Measurements from ENCODE around the gene WDR20. TPM values are rescaled to one million over a fixed set of nuclear protein-coding genes. Genes with fewer than 3 reads are reported as not detected.

The WDR20 gene
- total RNA-seq, 4 donors from 2014 or later, result 21.3 to 31.3 (median 24.6) TPM

DNA sequence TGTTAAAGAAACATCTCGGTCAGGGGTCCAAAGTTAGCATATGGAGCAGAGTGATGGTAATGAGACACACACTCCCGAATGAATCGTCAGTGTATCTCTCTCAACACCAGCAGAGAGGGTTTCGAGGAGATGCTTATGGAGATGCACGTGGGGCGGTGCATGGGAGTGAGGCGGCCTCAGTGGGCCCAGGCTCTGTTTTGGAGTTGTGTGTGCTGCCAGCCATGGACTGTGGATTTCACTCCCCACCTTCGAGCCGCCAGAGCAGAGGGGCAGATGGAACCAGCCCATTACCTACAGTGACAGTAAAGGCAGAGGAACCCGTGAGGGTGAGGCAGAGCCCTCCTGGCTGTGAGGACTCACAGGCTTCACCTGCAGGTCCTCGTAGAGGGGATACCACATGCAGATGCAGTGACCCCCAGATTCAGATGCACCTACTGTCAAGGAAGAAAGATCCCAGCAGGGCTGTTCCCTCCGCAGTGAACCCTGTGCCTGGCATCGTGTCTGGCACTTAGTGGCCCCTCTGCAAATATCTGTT, 68.2 kb downstream of the WDR20 start:
- peaks cover 0 to 3% (median 0%) of the 10 kb centered on the region in 4 donors for H3K36me3 ChIP-seq
- H3K27me3 ChIP-seq, result no peaks in the 10 kb centered on the region
- WGBS, 2 donors (ENCODE audit: low coverage in 1 of 2), result 80 to 95% methylated on average over 1 to 13 of the region's 13 CpGs
- no peak overlapping the region for H3K27ac ChIP-seq
- TF ChIP-seq EP300 (IDR thresholded peaks at IDR 0.05; ENCODE audit: low read depth) (no peak), POLR2AphosphoS5 (IDR thresholded peaks at IDR 0.05) (no peak), POLR2A (IDR thresholded peaks at IDR 0.05) (no peak)
- TF ChIP-seq, protein P1, sequence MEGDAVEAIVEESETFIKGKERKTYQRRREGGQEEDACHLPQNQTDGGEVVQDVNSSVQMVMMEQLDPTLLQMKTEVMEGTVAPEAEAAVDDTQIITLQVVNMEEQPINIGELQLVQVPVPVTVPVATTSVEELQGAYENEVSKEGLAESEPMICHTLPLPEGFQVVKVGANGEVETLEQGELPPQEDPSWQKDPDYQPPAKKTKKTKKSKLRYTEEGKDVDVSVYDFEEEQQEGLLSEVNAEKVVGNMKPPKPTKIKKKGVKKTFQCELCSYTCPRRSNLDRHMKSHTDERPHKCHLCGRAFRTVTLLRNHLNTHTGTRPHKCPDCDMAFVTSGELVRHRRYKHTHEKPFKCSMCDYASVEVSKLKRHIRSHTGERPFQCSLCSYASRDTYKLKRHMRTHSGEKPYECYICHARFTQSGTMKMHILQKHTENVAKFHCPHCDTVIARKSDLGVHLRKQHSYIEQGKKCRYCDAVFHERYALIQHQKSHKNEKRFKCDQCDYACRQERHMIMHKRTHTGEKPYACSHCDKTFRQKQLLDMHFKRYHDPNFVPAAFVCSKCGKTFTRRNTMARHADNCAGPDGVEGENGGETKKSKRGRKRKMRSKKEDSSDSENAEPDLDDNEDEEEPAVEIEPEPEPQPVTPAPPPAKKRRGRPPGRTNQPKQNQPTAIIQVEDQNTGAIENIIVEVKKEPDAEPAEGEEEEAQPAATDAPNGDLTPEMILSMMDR (IDR thresholded peaks at IDR 0.05), result no peak
- no peaks in the 10 kb centered on the region for H3K4me1 ChIP-seq
- no peaks in the 10 kb centered on the region for H3K9me3 ChIP-seq
- H3K4me3 ChIP-seq, result no peak overlapping the region
- peak; percentile 5 for DNase-seq
- intact Hi-C loops (cut with DNase I; ENCODE audit: low total_unique reads) (no loop called here), in situ Hi-C loops (cut with MboI; ENCODE audit: low pct_ligation_motif_present in 1 of 4, low pct_unique_long_range_greater_than_20kb in 1 of 4, low sequenced_read_pairs in 3 of 4) (no loop called here)

DNA sequence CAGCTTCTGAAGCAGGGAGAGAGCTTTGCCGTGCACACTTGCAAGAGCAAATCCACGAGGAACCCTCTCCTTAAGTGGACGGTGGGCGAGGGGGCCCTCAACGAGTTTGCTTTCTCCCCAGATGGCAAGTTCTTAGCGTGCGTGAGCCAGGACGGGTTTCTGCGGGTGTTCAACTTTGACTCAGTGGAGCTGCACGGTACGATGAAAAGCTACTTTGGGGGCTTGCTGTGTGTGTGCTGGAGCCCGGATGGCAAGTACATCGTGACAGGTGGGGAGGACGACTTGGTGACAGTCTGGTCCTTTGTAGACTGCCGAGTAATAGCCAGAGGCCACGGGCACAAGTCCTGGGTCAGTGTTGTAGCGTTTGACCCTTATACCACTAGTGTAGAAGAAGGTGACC, 69.0 kb downstream of the WDR20 start:
- intact Hi-C loops (cut with DNase I; ENCODE audit: low total_unique reads), result no loop called here
- H3K4me3 ChIP-seq, result no peak overlapping the region
- no peaks in the 10 kb centered on the region for H3K27me3 ChIP-seq
- no peak overlapping the region for H3K27ac ChIP-seq
- 96% methylated on average over 17 of the region's 17 CpGs; no CpG with 5 or more reads in 1 of the 2 donors for WGBS, 2 donors (ENCODE audit: low coverage in 1 of 2)
- TF ChIP-seq POLR2A (IDR thresholded peaks at IDR 0.05), result no peak
- TF ChIP-seq POLR2AphosphoS5 (IDR thresholded peaks at IDR 0.05), result no peak
- TF ChIP-seq, protein P1 (IDR thresholded peaks at IDR 0.05), result no peak
- TF ChIP-seq EP300 (IDR thresholded peaks at IDR 0.05; ENCODE audit: low read depth), result no peak
- H3K4me1 ChIP-seq, result no peaks in the 10 kb centered on the region
- in situ Hi-C loops (cut with MboI; ENCODE audit: low pct_ligation_motif_present in 1 of 4, low pct_unique_long_range_greater_than_20kb in 1 of 4, low sequenced_read_pairs in 3 of 4), result no loop called here
- peaks cover 0 to 3% (median 0%) of the 10 kb centered on the region in 4 donors for H3K36me3 ChIP-seq
- H3K9me3 ChIP-seq, result no peaks in the 10 kb centered on the region
- peak; percentile 3 for DNase-seq

DNA sequence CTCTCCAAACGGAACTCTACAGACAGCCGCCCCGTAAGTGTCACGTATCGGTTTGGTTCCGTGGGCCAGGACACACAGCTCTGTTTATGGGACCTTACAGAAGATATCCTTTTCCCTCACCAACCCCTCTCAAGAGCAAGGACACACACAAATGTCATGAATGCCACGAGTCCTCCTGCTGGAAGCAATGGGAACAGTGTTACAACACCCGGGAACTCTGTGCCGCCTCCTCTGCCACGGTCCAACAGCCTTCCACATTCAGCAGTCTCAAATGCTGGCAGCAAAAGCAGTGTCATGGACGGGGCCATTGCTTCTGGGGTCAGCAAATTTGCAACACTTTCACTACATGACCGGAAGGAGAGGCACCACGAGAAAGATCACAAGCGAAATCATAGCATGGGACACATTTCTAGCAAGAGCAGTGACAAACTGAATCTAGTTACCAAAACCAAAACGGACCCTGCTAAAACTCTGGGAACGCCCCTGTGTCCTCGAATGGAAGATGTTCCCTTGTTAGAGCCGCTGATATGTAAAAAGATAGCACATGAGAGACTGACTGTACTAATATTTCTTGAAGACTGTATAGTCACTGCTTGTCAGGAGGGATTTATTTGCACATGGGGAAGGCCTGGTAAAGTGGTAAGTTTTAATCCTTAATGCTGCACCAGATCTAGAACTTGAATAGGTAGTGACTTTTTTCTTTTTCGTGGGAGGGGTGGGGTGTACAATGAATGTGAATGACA, 69.7 kb downstream of the WDR20 start:
- peaks cover 0 to 3% (median 0%) of the 10 kb centered on the region in 4 donors for H3K36me3 ChIP-seq
- in situ Hi-C loops (cut with MboI; ENCODE audit: low pct_ligation_motif_present in 1 of 4, low pct_unique_long_range_greater_than_20kb in 1 of 4, low sequenced_read_pairs in 3 of 4), result no loop called here

DNA sequence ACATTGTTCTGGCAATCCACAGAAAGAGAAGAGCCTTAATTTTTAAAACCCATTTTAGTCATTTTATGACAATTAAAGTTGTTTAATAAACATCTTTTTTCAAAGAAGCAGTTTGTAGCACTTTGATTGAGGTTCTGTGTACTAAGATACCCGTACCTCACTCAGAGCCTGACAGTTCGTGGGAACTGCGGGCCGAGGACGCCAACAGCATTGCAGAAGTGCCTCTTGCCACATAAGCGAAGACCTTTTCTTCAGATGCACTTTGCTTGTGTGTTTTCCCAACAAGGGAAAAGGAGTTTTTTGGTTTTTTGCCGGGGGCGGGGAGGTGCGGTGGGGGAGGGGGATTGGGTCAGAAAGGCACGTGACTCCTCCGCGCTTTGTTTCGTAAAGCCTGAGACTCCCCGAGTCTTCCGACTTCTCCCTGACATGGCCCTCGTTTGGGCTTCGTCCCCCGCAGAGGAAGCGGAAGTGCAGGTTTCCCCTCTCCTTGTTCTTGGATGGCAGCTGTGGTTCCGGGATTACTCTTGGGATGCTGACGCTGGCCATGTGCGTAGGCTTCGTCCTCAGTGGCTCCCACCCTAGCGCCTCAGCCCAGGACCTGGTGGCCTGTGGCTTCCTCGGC, 70.8 kb downstream of the WDR20 start:
- no peak for DNase-seq
- WGBS, 2 donors (ENCODE audit: low coverage in 1 of 2), result 92 to 97% methylated on average over 13 to 23 of the region's 25 CpGs
- no peak overlapping the region for H3K4me3 ChIP-seq
- no peak for TF ChIP-seq EP300 (IDR thresholded peaks at IDR 0.05; ENCODE audit: low read depth)
- no peak for TF ChIP-seq POLR2AphosphoS5 (IDR thresholded peaks at IDR 0.05)
- TF ChIP-seq, protein P1 (IDR thresholded peaks at IDR 0.05), result no peak
- no peak for TF ChIP-seq POLR2A (IDR thresholded peaks at IDR 0.05)
- intact Hi-C loops (cut with DNase I; ENCODE audit: low total_unique reads), result no loop called here
- H3K4me1 ChIP-seq, result peaks cover 0 to 13% (median 3%) of the 10 kb centered on the region in 4 donors
- H3K36me3 ChIP-seq, result peaks cover 0 to 3% (median 0%) of the 10 kb centered on the region in 4 donors
- H3K27me3 ChIP-seq, result no peaks in the 10 kb centered on the region
- no peak overlapping the region for H3K27ac ChIP-seq
- no peaks in the 10 kb centered on the region for H3K9me3 ChIP-seq
- in situ Hi-C loops (cut with MboI; ENCODE audit: low pct_ligation_motif_present in 1 of 4, low pct_unique_long_range_greater_than_20kb in 1 of 4, low sequenced_read_pairs in 3 of 4), result no loop called here

More for the DNA sequence above, 69.7 kb downstream of the WDR20 start:
- DNase-seq, result no peak
- H3K4me3 ChIP-seq, result no peak overlapping the region
- no peak for TF ChIP-seq EP300 (IDR thresholded peaks at IDR 0.05; ENCODE audit: low read depth)
- TF ChIP-seq, protein P1 (IDR thresholded peaks at IDR 0.05), result no peak
- no peak for TF ChIP-seq POLR2AphosphoS5 (IDR thresholded peaks at IDR 0.05)
- TF ChIP-seq POLR2A (IDR thresholded peaks at IDR 0.05), result no peak
- no peaks in the 10 kb centered on the region for H3K27me3 ChIP-seq
- intact Hi-C loops (cut with DNase I; ENCODE audit: low total_unique reads), result no loop called here
- H3K27ac ChIP-seq, result no peak overlapping the region
- H3K4me1 ChIP-seq, result peaks cover 0 to 1% (median 0%) of the 10 kb centered on the region in 4 donors
- no peaks in the 10 kb centered on the region for H3K9me3 ChIP-seq
- 89% methylated on average over 19 of the region's 19 CpGs; no CpG with 5 or more reads in 1 of the 2 donors for WGBS, 2 donors (ENCODE audit: low coverage in 1 of 2)
